ENCODE data around the gene HADH.

The HADH gene

DNA sequence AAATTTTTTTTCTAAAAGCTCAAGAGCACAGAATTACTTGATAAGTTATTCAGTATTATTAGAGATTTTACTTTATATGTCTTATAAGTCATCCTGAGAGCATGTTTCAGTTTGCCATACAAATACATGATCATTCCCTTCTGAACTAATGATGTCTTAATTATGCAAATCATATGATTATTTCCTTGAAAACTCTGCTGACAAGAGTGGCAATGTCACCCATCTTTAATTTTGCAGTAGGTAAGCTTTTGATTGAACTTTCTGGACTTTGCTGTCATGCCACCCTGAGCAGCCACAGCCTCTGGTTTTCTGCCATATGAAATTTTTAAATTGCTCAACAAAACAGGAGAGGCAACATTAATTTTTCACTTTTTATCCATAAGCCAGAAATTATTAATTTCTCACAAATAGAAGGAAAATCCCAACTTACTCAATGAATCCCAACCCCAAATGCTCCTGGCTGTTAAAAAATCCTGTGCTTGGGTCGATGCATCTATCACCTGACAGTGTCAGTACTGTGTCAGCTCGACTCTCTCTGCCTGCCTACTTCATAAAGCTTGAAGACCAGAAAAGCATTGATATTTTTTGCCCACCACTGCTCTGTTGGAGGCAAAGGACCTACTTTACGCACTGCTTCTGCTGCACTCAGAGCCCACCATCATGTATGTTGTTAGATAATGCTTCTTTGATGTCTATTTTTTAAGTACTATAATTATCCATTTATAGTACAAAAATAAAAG lies 11.6 kb upstream of the HADH start:
- Mint-ChIP-seq H3K9me3 (peaks cover 0 to 3% of the 10 kb centered on the region in 2 donors), H3K4me1 (ENCODE audit: low read depth in 2 of 2) (peaks cover 3 to 4% of the 10 kb centered on the region in 2 donors), H3K36me3 (ENCODE audit: insufficient read depth) (no peaks in the 10 kb centered on the region), H3K4me3 (no peak overlapping the region), H3K27me3 (no peaks in the 10 kb centered on the region), H3K27ac (no peak overlapping the region)
- DNase-seq (no peak), ATAC-seq (replicated peaks) (no peak)

DNA sequence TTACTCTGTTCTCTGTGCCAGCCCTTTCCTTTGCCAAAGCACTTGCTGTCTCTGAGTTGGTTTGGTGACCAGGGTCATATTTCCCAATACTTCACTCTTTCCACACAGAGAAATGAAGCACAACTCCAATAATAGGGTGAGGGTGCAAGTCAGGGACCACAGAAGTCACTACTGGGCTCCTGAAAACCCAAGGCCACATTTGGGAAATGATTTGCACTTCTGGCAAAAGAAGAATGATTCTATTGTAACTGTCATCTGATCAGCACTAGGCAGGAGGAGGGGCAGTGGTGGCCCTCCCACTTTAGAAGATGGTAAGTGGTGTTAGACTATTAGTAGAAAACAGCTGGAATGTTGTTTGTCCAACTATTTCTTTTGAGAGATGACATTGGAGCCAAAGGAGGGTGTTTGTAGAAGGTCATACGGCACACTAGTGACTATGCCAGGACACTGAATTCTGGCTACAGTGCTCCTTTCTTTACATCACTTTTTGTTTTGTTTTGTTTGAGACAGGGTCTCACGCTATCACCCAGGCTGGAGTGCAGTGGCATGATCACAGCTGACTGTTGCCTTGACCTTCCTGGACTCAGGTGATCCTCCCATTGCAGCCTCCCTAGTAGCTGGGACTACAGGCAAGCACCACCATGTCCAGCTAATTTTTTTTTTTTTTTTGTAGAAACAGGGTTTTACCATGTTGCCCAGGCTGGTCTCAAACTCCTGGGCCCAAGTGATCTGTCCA lies 10.8 kb upstream of the HADH start:
- Mint-ChIP-seq H3K27me3 (no peaks in the 10 kb centered on the region), H3K9me3 (peaks cover 0 to 3% of the 10 kb centered on the region in 2 donors), H3K36me3 (ENCODE audit: insufficient read depth) (no peaks in the 10 kb centered on the region), H3K27ac (no peak overlapping the region), H3K4me1 (ENCODE audit: low read depth in 2 of 2) (peaks cover 3 to 4% of the 10 kb centered on the region in 2 donors), H3K4me3 (no peak overlapping the region)
- DNase-seq (no peak), ATAC-seq (replicated peaks) (no peak)

- H3K36me3 Mint-ChIP-seq (ENCODE audit: insufficient read depth), result peaks cover 10% of the 10 kb centered on the region
- H3K27me3 Mint-ChIP-seq, result no peaks in the 10 kb centered on the region
- no peak overlapping the region for H3K4me3 Mint-ChIP-seq
- H3K4me1 Mint-ChIP-seq (ENCODE audit: low read depth in 2 of 2), result peaks cover 14 to 21% of the 10 kb centered on the region in 2 donors
- H3K9me3 Mint-ChIP-seq, result no peaks in the 10 kb centered on the region
- H3K27ac Mint-ChIP-seq, result peak overlapping the region in 1 of 2 donors; percentile 94
- DNase-seq (no peak), ATAC-seq (replicated peaks) (no peak)
These were observed 1.6 kb upstream of the HADH start for GRCh38 chr4:107987916-107988762.

GRCh38 chr4:107988763-107989035 lies 990 bp upstream of the HADH start:
- H3K4me3 Mint-ChIP-seq, result peak overlapping the region; percentile 93 to 94
- DNase-seq, result no peak
- no peaks in the 10 kb centered on the region for H3K27me3 Mint-ChIP-seq
- ATAC-seq (replicated peaks), result no peak
- H3K27ac Mint-ChIP-seq, result peak overlapping the region; percentile 83 to 94
- no peaks in the 10 kb centered on the region for H3K9me3 Mint-ChIP-seq
- peaks cover 14 to 23% of the 10 kb centered on the region in 2 donors for H3K4me1 Mint-ChIP-seq (ENCODE audit: low read depth in 2 of 2)
- peaks cover 10% of the 10 kb centered on the region for H3K36me3 Mint-ChIP-seq (ENCODE audit: insufficient read depth)

DNA sequence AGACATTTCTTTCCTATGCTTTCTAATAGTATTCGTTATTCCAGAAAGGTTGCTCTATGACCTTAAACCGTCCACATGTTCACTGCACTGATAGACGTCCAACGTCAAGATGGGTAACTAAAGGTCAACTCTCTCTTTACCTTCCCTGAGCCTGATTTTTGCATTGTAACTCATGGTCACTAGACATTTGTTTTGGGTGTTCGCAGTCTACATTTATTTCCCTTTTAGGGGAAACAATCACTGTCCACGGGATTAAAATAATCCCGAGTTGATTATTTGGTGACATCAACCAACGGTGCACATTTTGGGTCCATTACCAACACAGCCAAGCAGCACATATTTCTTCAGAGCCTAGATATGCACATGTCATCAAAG lies 540 bp upstream of the HADH start:
- Mint-ChIP-seq H3K27me3 (no peaks in the 10 kb centered on the region), H3K9me3 (no peaks in the 10 kb centered on the region), H3K36me3 (ENCODE audit: insufficient read depth) (peaks cover 10% of the 10 kb centered on the region), H3K4me1 (ENCODE audit: low read depth in 2 of 2) (peaks cover 14 to 25% of the 10 kb centered on the region in 2 donors), H3K27ac (peak overlapping the region; percentile 83 to 94), H3K4me3 (peak overlapping the region; percentile 93 to 94)
- DNase-seq (no peak), ATAC-seq (replicated peaks) (no peak)

- H3K36me3 Mint-ChIP-seq (ENCODE audit: insufficient read depth), result peaks cover 10% of the 10 kb centered on the region
- no peak for ATAC-seq (replicated peaks)
- DNase-seq, result no peak
- no peaks in the 10 kb centered on the region for H3K9me3 Mint-ChIP-seq
- H3K4me3 Mint-ChIP-seq, result peak overlapping the region in 1 of 2 donors; percentile 94
- H3K27ac Mint-ChIP-seq, result peak overlapping the region in 1 of 2 donors; percentile 85
- peaks cover 31 to 40% of the 10 kb centered on the region in 2 donors for H3K4me1 Mint-ChIP-seq (ENCODE audit: low read depth in 2 of 2)
- no peaks in the 10 kb centered on the region for H3K27me3 Mint-ChIP-seq
These were observed 2.4 kb downstream of the HADH start for GRCh38 chr4:107991945-107992630.

DNA sequence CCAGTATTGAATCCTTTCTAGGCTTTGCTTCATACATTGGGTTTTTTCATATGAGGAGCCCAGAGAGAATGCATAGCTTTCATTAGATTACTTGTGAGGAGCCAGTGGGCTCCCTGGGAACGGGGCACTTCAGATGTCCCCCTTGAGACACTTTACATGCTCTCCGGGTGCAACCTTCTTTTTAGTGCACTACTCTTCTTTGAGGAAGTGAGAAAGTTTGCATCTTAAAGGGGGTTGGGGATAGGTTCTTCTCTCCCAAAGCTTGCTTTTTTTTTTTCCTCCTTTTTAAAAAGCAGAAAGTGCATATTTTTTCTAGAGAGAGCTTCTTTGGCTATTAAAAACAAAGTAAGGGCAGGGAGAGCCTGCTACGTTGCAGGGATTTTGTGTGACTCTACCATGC lies 4.3 kb downstream of the HADH start:
- Mint-ChIP-seq H3K36me3 (ENCODE audit: insufficient read depth) (peaks cover 10% of the 10 kb centered on the region), H3K27me3 (no peaks in the 10 kb centered on the region), H3K27ac (peak overlapping the region in 1 of 2 donors; percentile 62), H3K4me1 (ENCODE audit: low read depth in 2 of 2) (peaks cover 36 to 45% of the 10 kb centered on the region in 2 donors), H3K4me3 (no peak overlapping the region), H3K9me3 (no peaks in the 10 kb centered on the region)
- ATAC-seq (replicated peaks), result no peak
- DNase-seq, result no peak

- no peak for DNase-seq
- H3K27ac Mint-ChIP-seq, result peak overlapping the region in 1 of 2 donors; percentile 4
- H3K4me3 Mint-ChIP-seq, result no peak overlapping the region
- H3K4me1 Mint-ChIP-seq (ENCODE audit: low read depth in 2 of 2), result peaks cover 35 to 47% of the 10 kb centered on the region in 2 donors
- H3K27me3 Mint-ChIP-seq, result no peaks in the 10 kb centered on the region
- ATAC-seq (replicated peaks), result no peak
- peaks cover 10% of the 10 kb centered on the region for H3K36me3 Mint-ChIP-seq (ENCODE audit: insufficient read depth)
- no peaks in the 10 kb centered on the region for H3K9me3 Mint-ChIP-seq
These were observed 5.2 kb downstream of the HADH start for GRCh38 chr4:107994894-107995293.

DNA sequence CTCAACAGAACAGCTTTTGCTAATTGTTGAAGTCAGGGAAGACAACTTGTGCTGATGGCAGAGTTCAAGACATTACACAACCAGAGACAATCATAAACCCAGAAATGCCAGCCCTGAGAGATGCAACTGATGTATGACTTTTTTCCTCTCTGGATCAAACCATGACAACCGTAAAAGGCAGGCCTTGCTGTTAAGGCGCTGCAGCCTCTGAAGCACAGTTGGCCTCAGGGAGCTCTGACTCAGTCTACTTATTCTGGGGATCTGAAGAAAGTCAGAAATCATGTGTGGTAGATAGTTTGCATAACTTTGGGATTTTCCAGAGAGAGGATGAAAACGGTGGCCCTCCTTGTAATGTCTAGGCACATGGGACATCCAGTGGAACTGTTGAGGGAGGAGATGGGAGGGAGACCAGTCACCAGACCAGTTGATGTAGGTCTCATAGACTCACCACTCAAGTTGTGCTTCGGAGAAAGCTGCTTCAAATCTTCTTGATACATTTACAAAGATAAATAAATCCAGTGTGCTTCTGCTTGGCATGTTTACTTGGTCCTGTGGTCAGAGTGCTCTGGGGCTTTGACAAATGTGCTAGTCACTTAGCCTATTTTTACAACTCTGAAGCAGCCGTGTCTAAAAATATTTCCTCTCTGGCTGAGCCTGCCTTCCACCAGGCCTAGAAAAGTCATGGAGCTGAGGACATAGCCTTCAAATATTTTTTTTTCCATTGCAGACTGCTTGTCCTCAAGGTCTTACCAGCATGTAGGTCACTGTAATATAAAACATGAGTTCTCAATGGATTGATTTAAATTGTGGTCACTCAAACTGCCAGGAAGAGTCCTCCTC lies 7.5 kb downstream of the HADH start:
- no peak for DNase-seq
- no peak overlapping the region for H3K4me3 Mint-ChIP-seq
- H3K36me3 Mint-ChIP-seq (ENCODE audit: insufficient read depth), result no peaks in the 10 kb centered on the region
- H3K27me3 Mint-ChIP-seq, result no peaks in the 10 kb centered on the region
- ATAC-seq (replicated peaks), result no peak
- no peak overlapping the region for H3K27ac Mint-ChIP-seq
- peaks cover 25 to 36% of the 10 kb centered on the region in 2 donors for H3K4me1 Mint-ChIP-seq (ENCODE audit: low read depth in 2 of 2)
- H3K9me3 Mint-ChIP-seq, result no peaks in the 10 kb centered on the region

DNA sequence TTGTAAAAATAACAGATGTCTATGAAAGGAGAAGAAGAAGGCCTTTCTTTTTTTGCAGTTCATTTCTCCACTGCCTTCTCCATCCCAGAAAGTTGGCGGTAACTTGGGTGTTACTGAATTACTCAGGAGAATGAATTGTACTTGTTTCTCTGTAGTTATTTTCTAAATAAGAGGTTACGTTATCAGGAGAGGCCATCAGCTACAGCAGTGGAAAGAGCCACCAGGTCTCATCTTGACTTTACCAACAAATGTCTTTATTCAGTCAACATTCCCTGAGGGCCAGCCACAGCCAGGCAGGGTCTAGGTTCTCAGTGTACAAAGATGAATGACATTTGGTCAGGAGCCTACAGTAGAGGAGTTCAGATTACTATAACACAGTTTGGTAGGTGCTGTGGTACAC lies 8.1 kb downstream of the HADH start:
- Mint-ChIP-seq H3K4me1 (ENCODE audit: low read depth in 2 of 2) (peaks cover 25 to 32% of the 10 kb centered on the region in 2 donors), H3K4me3 (no peak overlapping the region), H3K9me3 (no peaks in the 10 kb centered on the region), H3K27me3 (no peaks in the 10 kb centered on the region), H3K36me3 (ENCODE audit: insufficient read depth) (no peaks in the 10 kb centered on the region), H3K27ac (no peak overlapping the region)
- no peak for DNase-seq
- ATAC-seq (replicated peaks), result no peak

DNA sequence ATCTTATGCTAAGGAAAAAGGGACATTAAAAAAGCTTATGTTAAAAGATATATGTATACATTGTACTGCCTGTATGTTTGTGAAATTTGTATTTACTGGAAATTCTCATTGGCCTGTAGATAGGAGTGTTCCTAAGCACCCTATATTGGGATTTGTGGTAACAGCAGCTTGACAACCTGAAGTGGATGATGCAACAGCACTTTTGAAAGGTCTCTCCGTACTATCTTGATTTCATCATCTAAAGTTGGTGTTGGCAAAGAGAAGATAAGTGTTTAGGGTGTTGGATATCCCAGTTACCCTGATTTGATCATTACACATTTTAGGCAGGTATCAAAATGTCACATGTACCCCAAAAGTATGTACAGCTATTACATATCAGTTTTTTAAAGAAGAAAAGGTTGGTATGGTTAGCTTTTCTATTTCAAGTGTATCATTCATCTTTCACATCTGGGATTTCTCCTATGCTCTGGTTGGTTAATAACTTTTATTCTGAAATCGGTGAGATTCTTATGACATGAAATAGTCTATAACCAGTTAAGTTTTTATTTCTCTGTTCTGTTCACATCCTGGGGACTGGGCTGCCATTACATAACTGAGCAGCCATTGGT lies 10.3 kb downstream of the HADH start:
- DNase-seq (no peak), ATAC-seq (replicated peaks) (no peak)
- peaks cover 17 to 19% of the 10 kb centered on the region in 2 donors for H3K4me1 Mint-ChIP-seq (ENCODE audit: low read depth in 2 of 2)
- H3K27ac Mint-ChIP-seq, result no peak overlapping the region
- no peak overlapping the region for H3K4me3 Mint-ChIP-seq
- no peaks in the 10 kb centered on the region for H3K27me3 Mint-ChIP-seq
- H3K36me3 Mint-ChIP-seq (ENCODE audit: insufficient read depth), result peaks cover 2% of the 10 kb centered on the region
- H3K9me3 Mint-ChIP-seq, result no peaks in the 10 kb centered on the region

GRCh38 chr4:108001540-108002135 lies 11.9 kb downstream of the HADH start:
- no peaks in the 10 kb centered on the region for H3K27me3 Mint-ChIP-seq
- H3K27ac Mint-ChIP-seq, result no peak overlapping the region
- no peaks in the 10 kb centered on the region for H3K9me3 Mint-ChIP-seq
- peaks cover 14 to 19% of the 10 kb centered on the region in 2 donors for H3K4me1 Mint-ChIP-seq (ENCODE audit: low read depth in 2 of 2)
- no peak for DNase-seq
- H3K4me3 Mint-ChIP-seq, result no peak overlapping the region
- no peak for ATAC-seq (replicated peaks)
- peaks cover 2% of the 10 kb centered on the region for H3K36me3 Mint-ChIP-seq (ENCODE audit: insufficient read depth)
